Lung (tissue), 12 donors: ENCODE data around the gene MOB3B. TPM values are rescaled to one million over a fixed set of nuclear protein-coding genes. Genes with fewer than 3 reads are reported as not detected.

Experiments used
- ATAC-seq: fragments of 200-7000 bp; cut with Tn5 transposase; one replicate; pipeline ENCODE4 v1.9.1; 2020; ENCODE audit warnings: moderate number of reproducible peaks; ENCODE audit not compliant: insufficient read depth, low FRiP score
- DNase-seq, 3 donors: peaks; one replicate each; pipeline ENCODE4 v3.0.0-alpha.2; 2013 to 2017
- H3K27ac ChIP-seq, 2 donors: one replicate each; pipeline ENCODE4 v1.5.1; 2013; ENCODE audit warnings: mild to moderate bottlenecking in 2 of 2, moderate library complexity in 2 of 2, control low read depth in 1 of 2, inconsistent platforms in 1 of 2, low read depth in 1 of 2, low read length in 1 of 2
- H3K27me3 ChIP-seq, 3 donors: one replicate each; pipeline ENCODE4 v1.5.1; 2013; ENCODE audit warnings: low read length in 2 of 3; ENCODE audit not compliant: control insufficient read depth in 3 of 3, insufficient read depth in 3 of 3
- H3K36me3 ChIP-seq, 4 donors: one replicate each; pipeline ENCODE4 v1.5.1; 2013; ENCODE audit warnings: low read length in 4 of 4, mild to moderate bottlenecking in 1 of 4, moderate library complexity in 1 of 4; ENCODE audit not compliant: control insufficient read depth in 4 of 4, insufficient read depth in 4 of 4
- H3K4me1 ChIP-seq, 5 donors: one replicate each; pipeline ENCODE4 v1.5.1; 2013; ENCODE audit warnings: low read length in 5 of 5, mild to moderate bottlenecking in 2 of 5, moderate library complexity in 1 of 5; ENCODE audit not compliant: control insufficient read depth in 5 of 5, insufficient read depth in 5 of 5
- H3K4me3 ChIP-seq: one replicate; pipeline ENCODE4 v1.5.1; 2013; ENCODE audit warnings: mild to moderate bottlenecking, control low read depth, moderate library complexity
- H3K9ac ChIP-seq, 2 donors: one replicate each; pipeline ENCODE4 v1.5.1; 2013; ENCODE audit warnings: low read length in 2 of 2, control low read depth in 1 of 2; ENCODE audit not compliant: insufficient read depth in 1 of 2
- H3K9me3 ChIP-seq, 4 donors: one replicate each; pipeline ENCODE4 v1.5.1; 2013; ENCODE audit warnings: low read length in 3 of 4, mild to moderate bottlenecking in 1 of 4, moderate library complexity in 1 of 4; ENCODE audit not compliant: control insufficient read depth in 4 of 4, insufficient read depth in 3 of 4
- CTCF ChIP-seq: IDR thresholded peaks from 2 replicates; pipeline ENCODE4 v1.5.1; 2012; ENCODE audit warnings: mild to moderate bottlenecking; ENCODE audit errors: control extremely low read depth, extremely low read depth
- WGBS, 2 donors: extraction: QIAGEN DNeasy Blood & Tissue Kit; methylation state at CpG; one replicate each; pipeline ENCODE4 v1.1.7; 2013; 5-methylcytosine and 5-hydroxymethylcytosine counted together
- polyA plus RNA-seq, 2 donors: library from polyadenylated mRNA; stranded (reverse); fragments of 200-250 nt; gene quantifications; one replicate each; pipeline ENCODE4 v1.2.1, GENCODE V29; 2013
- total RNA-seq, 2 donors: library from RNA; depleted of rRNA in 1 of 2; stranded (reverse); fragments of >200 nt in 1 of 2; gene quantifications; one replicate each; pipeline ENCODE4 v1.2.1, GENCODE V29; 2014 to 2021
- donor health status: control.
- donor health status: control.
- donor health status: Bipolar disorder and iron deficiency.
- donor health status: healthy.
- donor health status: DM: yes; HTN: yes; CAD: no.

The MOB3B gene
- total and polyA plus RNA-seq, 4 donors: 1.6 to 12.9 (median 6.4) TPM

GRCh38 chr9:27523141-27523540 lies 6.5 kb downstream of the MOB3B start:
- Histone ChIP-seq H3K27me3 (no peaks in the 10 kb centered on the region), H3K9ac (no peak overlapping the region), H3K27ac (no peak overlapping the region), H3K9me3 (no peaks in the 10 kb centered on the region), H3K4me1 (peaks cover 0 to 16% (median 4%) of the 10 kb centered on the region in 5 donors), H3K36me3 (peaks cover 0 to 2% (median 0%) of the 10 kb centered on the region in 4 donors), H3K4me3 (no peak overlapping the region)
- no peak for TF ChIP-seq CTCF
- ATAC-seq (no peak), DNase-seq (no peak)

- 92% methylated on average over 4 of the region's 4 CpGs for WGBS, 2 donors
These were observed 8.6 kb downstream of the MOB3B start for GRCh38 chr9:27520986-27521385.

GRCh38 chr9:27519466-27520465 lies 9.8 kb downstream of the MOB3B start:
- TF ChIP-seq CTCF: no peak
- no peak overlapping the region for H3K9ac ChIP-seq
- H3K36me3 ChIP-seq: no peaks in the 10 kb centered on the region
- H3K9me3 ChIP-seq: no peaks in the 10 kb centered on the region
- peaks cover 0 to 3% (median 2%) of the 10 kb centered on the region in 5 donors for H3K4me1 ChIP-seq
- H3K27ac ChIP-seq: no peak overlapping the region
- WGBS, 2 donors: 86 to 94% methylated on average over 10 of the region's 10 CpGs
- DNase-seq (no peak), ATAC-seq (no peak)
- no peak overlapping the region for H3K4me3 ChIP-seq
- no peaks in the 10 kb centered on the region for H3K27me3 ChIP-seq

More at GRCh38 chr9:27520986-27521385, 8.6 kb downstream of the MOB3B start:
- Histone ChIP-seq H3K9ac (no peak overlapping the region), H3K9me3 (no peaks in the 10 kb centered on the region), H3K4me3 (no peak overlapping the region), H3K27ac (no peak overlapping the region), H3K27me3 (no peaks in the 10 kb centered on the region), H3K36me3 (peaks cover 0 to 2% (median 0%) of the 10 kb centered on the region in 4 donors), H3K4me1 (peaks cover 0 to 1% (median 0%) of the 10 kb centered on the region in 5 donors)
- ATAC-seq: no peak
- DNase-seq: no peak
- no peak for TF ChIP-seq CTCF
